GM18909 (cell line): ENCODE data around the gene ITGAD.

Experiments used
- ATAC-seq: cut with Tn5 transposase; IDR thresholded peaks from one replicate; pipeline ENCODE4 v1.9.1; 2021; ENCODE audit warnings: mild to moderate bottlenecking; ENCODE audit not compliant: unreplicated experiment, poor library complexity

ITGAD gene

GRCh38 chr16:31456988-31457360 is 63.8 kb downstream of the ITGAD start:
- ATAC-seq, result no peak

- peak; percentile 14 for ATAC-seq
Measured at GRCh38 chr16:31458073-31458843, 65.1 kb downstream of the ITGAD start.

- peak; percentile 76 for ATAC-seq
Measured at GRCh38 chr16:31458844-31459686, 65.9 kb downstream of the ITGAD start, which contains the start of gene ARMC5. Gene ARMC5 (plus strand): TSS chr16:31459501. CDS start chr16:31459525, 24 bp downstream.

- ATAC-seq, result peak; percentile 75
Measured at GRCh38 chr16:31459687-31460581, 66.8 kb downstream of the ITGAD start.

GRCh38 chr16:31460582-31461002 is 67.5 kb downstream of the ITGAD start:
- no peak for ATAC-seq

- ATAC-seq, result no peak
Measured at GRCh38 chr16:31461201-31461920, 68.2 kb downstream of the ITGAD start.

GRCh38 chr16:31461921-31462804 is 69.0 kb downstream of the ITGAD start:
- no peak for ATAC-seq

GRCh38 chr16:31464348-31464769 is 71.2 kb downstream of the ITGAD start:
- no peak for ATAC-seq

GRCh38 chr16:31464781-31465260 is 71.7 kb downstream of the ITGAD start:
- no peak for ATAC-seq

GRCh38 chr16:31465788-31466370 is 72.7 kb downstream of the ITGAD start:
- ATAC-seq, result no peak

- no peak for ATAC-seq
Measured at GRCh38 chr16:31466381-31466841, 73.3 kb downstream of the ITGAD start.

- ATAC-seq, result peak; percentile 65
Measured at GRCh38 chr16:31467151-31467773, 74.1 kb downstream of the ITGAD start.

- no peak for ATAC-seq
Measured at GRCh38 chr16:31467858-31468257, 74.7 kb downstream of the ITGAD start.

GRCh38 chr16:31470615-31471014 is 77.5 kb downstream of the ITGAD start:
- no peak for ATAC-seq

- ATAC-seq, result no peak
Measured at GRCh38 chr16:31471241-31471874, 78.2 kb downstream of the ITGAD start.

- ATAC-seq, result no peak
Measured at GRCh38 chr16:31471875-31472708, 79.0 kb downstream of the ITGAD start, which contains the start of gene TGFB1I1. Gene TGFB1I1 (plus strand): TSS chr16:31472152. CDS start chr16:31472189, 37 bp downstream.
